ENCODE results near the gene ORC5. TPM values are rescaled to one million over a fixed set of nuclear protein-coding genes. Genes with fewer than 3 reads are reported as not detected.
"Not testable (repeated sequence)": the region's sequence is repeated elsewhere in the genome, so short reads cannot be mapped to it uniquely, and the experiment has no call there.

The ORC5 gene
- total RNA-seq, 1 donor from 2014 or later = 26.4 TPM

DNA sequence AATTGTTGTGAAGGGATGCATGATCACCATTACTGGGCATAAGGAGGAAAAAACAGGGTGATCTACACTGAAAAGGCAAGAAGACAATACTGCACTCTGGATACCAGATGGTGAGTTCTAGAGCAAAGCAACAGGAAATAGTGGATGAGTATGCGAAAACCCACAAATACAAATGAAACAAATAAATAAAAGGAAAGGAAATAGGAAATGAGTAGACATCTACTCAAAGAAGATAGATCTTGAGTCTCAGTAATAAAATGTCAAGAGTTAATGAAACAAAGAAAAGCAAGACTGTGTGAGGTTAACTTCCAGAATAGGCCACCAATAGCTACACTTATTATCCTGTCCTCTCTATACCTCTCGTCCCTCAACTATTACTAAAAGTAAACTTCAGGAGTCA, 11.7 kb downstream of the ORC5 start:
- DNase-seq (ENCODE audit: low spot score, unreplicated experiment) = no peak
- TF ChIP-seq, protein P1, sequence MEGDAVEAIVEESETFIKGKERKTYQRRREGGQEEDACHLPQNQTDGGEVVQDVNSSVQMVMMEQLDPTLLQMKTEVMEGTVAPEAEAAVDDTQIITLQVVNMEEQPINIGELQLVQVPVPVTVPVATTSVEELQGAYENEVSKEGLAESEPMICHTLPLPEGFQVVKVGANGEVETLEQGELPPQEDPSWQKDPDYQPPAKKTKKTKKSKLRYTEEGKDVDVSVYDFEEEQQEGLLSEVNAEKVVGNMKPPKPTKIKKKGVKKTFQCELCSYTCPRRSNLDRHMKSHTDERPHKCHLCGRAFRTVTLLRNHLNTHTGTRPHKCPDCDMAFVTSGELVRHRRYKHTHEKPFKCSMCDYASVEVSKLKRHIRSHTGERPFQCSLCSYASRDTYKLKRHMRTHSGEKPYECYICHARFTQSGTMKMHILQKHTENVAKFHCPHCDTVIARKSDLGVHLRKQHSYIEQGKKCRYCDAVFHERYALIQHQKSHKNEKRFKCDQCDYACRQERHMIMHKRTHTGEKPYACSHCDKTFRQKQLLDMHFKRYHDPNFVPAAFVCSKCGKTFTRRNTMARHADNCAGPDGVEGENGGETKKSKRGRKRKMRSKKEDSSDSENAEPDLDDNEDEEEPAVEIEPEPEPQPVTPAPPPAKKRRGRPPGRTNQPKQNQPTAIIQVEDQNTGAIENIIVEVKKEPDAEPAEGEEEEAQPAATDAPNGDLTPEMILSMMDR (IDR thresholded peaks at IDR 0.05; ENCODE audit: unreplicated experiment) = no peak
- Mint-ChIP-seq H3K4me3 (ENCODE audit: low read depth) (no peak overlapping the region), H3K9me3 (ENCODE audit: low read depth) (peaks cover 13% of the 10 kb centered on the region), H3K36me3 (ENCODE audit: insufficient read depth) (peaks cover 47% of the 10 kb centered on the region), H3K27ac (no peak overlapping the region), H3K27me3 (no peaks in the 10 kb centered on the region), H3K4me1 (ENCODE audit: low read depth) (no peaks in the 10 kb centered on the region)

DNA sequence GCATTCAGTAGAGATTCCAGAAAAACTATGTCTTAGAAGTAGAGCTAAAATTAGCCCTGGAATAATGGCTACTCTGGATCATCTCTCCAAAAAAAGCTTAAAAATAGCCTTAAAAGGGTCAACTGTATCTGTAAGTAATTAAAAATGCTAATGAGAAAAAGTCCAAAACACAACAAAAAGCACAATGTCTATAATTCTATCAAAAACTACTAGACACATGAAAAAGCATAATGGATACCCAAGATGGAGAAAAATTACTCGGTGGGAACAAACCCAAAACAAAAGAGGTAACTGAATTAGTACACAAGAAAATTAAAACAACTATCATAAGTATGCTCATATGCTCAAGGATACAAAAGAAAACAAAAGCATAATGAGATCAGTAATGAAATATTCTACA, 15.4 kb downstream of the ORC5 start:
- TF ChIP-seq, protein P1 (IDR thresholded peaks at IDR 0.05; ENCODE audit: unreplicated experiment) = no peak
- Mint-ChIP-seq H3K4me1 (ENCODE audit: low read depth) (no peaks in the 10 kb centered on the region), H3K27ac (no peak overlapping the region), H3K9me3 (ENCODE audit: low read depth) (no peaks in the 10 kb centered on the region), H3K4me3 (ENCODE audit: low read depth) (no peak overlapping the region), H3K27me3 (no peaks in the 10 kb centered on the region), H3K36me3 (ENCODE audit: insufficient read depth) (peaks cover 16% of the 10 kb centered on the region)
- no peak for DNase-seq (ENCODE audit: low spot score, unreplicated experiment)

DNA sequence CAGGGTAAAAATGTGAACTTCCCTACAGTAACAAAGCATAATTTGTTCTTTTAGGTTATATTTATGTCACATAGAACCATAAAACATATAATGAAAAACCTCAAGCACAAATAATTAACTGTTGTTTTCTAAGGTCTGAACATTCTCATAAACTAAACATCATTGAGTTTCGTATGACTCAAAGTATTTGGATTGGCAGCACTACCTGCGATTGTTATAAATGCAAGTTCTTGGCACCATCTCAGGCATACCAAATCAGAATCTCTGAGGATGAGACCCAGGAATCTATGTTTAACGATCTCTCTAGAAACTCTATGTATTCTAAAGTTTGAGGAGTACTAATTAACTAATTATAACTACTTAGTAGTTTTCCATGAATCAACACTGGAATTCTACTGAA, 22.5 kb downstream of the ORC5 start:
- Mint-ChIP-seq H3K27ac (no peak overlapping the region), H3K36me3 (ENCODE audit: insufficient read depth) (peaks cover 43% of the 10 kb centered on the region), H3K27me3 (no peaks in the 10 kb centered on the region), H3K4me3 (ENCODE audit: low read depth) (no peak overlapping the region), H3K9me3 (ENCODE audit: low read depth) (peaks cover 2% of the 10 kb centered on the region), H3K4me1 (ENCODE audit: low read depth) (no peaks in the 10 kb centered on the region)
- TF ChIP-seq, protein P1 (IDR thresholded peaks at IDR 0.05; ENCODE audit: unreplicated experiment) = no peak
- no peak for DNase-seq (ENCODE audit: low spot score, unreplicated experiment)

DNA sequence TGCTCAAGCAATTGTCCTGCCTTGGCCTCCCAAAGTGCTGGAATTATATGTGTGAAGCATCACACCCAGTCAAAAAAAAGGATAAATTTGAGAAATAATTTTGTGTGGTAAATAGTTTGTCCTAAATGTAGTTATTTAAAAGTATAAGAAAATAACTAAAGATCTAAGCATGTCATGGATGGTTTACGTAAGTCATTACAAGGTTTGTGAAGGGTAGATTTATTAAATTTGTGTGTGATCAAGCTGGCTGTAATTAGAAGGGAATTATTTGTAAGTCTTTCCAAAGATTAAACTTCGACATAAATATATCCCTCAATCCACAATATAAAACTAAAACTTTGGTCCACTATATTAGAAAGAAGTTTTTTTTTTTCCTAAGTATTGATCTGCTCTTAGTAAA, 28.6 kb downstream of the ORC5 start:
- Mint-ChIP-seq H3K36me3 (ENCODE audit: insufficient read depth) (peaks cover 66% of the 10 kb centered on the region), H3K4me3 (ENCODE audit: low read depth) (no peak overlapping the region), H3K27ac (no peak overlapping the region), H3K9me3 (ENCODE audit: low read depth) (peaks cover 28% of the 10 kb centered on the region), H3K4me1 (ENCODE audit: low read depth) (no peaks in the 10 kb centered on the region), H3K27me3 (no peaks in the 10 kb centered on the region)
- no peak for DNase-seq (ENCODE audit: low spot score, unreplicated experiment)
- TF ChIP-seq, protein P1 (IDR thresholded peaks at IDR 0.05; ENCODE audit: unreplicated experiment) = no peak

DNA sequence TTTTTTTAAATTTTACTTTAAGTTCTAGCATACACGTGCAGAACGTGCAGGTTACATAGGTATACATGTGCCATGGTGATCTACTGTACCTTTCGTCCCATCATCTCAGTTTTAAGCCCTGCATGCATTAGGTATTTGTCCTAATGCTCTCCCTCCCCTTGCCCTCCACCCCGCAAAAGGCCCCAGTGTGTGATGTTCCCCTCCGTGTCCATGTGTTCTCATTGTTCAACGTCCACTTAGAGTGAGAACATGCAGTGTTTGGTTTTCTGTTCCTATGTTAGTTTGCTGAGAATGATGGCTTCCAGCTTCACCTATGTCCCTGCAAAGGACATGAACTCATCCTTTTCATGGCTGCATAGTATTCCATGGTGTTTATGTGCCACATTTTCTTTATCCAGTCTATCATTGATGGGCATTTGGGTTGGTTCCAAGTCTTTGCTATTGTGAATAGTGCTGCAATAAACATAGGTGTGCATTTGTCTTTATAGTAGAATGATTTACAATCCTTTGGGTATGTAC, 30.2 kb downstream of the ORC5 start:
- DNase-seq (ENCODE audit: low spot score, unreplicated experiment); H3K27me3 Mint-ChIP-seq; H3K4me3 Mint-ChIP-seq (ENCODE audit: low read depth); H3K4me1 Mint-ChIP-seq (ENCODE audit: low read depth); H3K27ac Mint-ChIP-seq: not testable (repeated sequence)
- H3K9me3 Mint-ChIP-seq (ENCODE audit: low read depth) = peaks cover 28% of the 10 kb centered on the region
- peaks cover 55% of the 10 kb centered on the region for H3K36me3 Mint-ChIP-seq (ENCODE audit: insufficient read depth)

DNA sequence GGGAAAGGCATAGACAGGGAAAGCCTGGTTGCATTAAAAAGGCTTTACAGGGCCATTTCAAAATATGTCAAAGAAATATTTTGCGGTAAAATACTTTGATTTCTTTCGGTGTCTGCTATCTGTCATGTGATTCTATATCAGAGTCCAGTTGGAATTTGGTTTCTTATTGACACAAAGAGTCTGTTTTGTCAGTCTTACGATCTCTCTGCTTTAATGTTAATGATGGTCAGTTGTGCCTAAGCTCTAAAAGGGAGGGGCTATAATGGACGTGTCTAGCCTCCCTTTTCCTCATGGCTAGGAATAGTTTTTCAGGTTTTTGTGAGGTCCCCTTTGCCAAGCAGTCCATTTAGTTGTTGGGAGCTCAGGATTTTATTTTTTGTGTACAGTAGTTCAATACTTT, 31.5 kb downstream of the ORC5 start:
- peaks cover 32% of the 10 kb centered on the region for H3K9me3 Mint-ChIP-seq (ENCODE audit: low read depth)
- H3K27ac Mint-ChIP-seq = no peak overlapping the region
- TF ChIP-seq, protein P1 (IDR thresholded peaks at IDR 0.05; ENCODE audit: unreplicated experiment) = no peak
- H3K4me1 Mint-ChIP-seq (ENCODE audit: low read depth) = no peaks in the 10 kb centered on the region
- peaks cover 50% of the 10 kb centered on the region for H3K36me3 Mint-ChIP-seq (ENCODE audit: insufficient read depth)
- H3K4me3 Mint-ChIP-seq (ENCODE audit: low read depth) = no peak overlapping the region
- H3K27me3 Mint-ChIP-seq = no peaks in the 10 kb centered on the region
- no peak for DNase-seq (ENCODE audit: low spot score, unreplicated experiment)
